ENCODE results near the gene METTL9.

GRCh38 chr16:21592191-21592590 lies 7.2 kb upstream of the METTL9 start:
- TF ChIP-seq CTCF (IDR thresholded peaks at IDR 0.05) (no peak), POLR2AphosphoS5 (IDR thresholded peaks at IDR 0.05) (no peak), EP300 (IDR thresholded peaks at IDR 0.05) (no peak)
